ENCODE measurements around the gene MTRR.

DNA sequence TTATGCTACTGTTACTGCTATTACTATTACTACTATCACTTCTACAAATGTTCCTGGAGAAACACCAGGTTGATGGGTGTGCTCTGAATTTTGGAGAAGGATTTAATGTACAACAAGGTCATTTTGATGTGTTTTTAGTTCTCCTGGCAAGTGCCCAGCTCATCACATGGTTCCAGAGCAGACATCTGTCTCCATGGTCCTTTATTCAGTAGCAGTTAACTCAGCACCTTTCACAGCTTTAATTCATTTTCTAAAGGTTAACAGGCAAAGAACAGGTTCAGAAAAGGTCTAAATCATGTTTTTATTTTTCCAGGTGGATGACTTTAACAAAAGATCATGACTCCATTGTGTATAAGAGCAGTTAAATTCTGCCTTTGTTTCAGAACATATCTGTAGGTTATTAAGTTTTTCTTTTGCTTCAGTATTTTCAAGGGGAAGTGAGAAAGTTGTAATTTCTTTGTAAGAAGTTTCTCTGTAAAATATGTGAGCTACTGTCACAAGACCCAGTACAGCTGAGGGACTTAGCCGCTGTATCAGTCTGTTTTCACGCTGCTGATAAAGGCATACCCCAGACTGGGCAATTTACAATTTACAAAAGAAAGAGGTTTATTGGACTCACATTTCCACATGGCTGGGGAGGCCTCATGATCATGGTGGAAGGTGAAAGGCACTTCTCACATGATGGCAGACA is 41.9 kb downstream of the MTRR start:
- TF ChIP-seq POLR2AphosphoS5 (IDR thresholded peaks at IDR 0.05) (no peak), POLR2A (IDR thresholded peaks at IDR 0.05) (no peak), EP300 (IDR thresholded peaks at IDR 0.05) (no peak)
- TF ChIP-seq, protein P1, sequence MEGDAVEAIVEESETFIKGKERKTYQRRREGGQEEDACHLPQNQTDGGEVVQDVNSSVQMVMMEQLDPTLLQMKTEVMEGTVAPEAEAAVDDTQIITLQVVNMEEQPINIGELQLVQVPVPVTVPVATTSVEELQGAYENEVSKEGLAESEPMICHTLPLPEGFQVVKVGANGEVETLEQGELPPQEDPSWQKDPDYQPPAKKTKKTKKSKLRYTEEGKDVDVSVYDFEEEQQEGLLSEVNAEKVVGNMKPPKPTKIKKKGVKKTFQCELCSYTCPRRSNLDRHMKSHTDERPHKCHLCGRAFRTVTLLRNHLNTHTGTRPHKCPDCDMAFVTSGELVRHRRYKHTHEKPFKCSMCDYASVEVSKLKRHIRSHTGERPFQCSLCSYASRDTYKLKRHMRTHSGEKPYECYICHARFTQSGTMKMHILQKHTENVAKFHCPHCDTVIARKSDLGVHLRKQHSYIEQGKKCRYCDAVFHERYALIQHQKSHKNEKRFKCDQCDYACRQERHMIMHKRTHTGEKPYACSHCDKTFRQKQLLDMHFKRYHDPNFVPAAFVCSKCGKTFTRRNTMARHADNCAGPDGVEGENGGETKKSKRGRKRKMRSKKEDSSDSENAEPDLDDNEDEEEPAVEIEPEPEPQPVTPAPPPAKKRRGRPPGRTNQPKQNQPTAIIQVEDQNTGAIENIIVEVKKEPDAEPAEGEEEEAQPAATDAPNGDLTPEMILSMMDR (IDR thresholded peaks at IDR 0.05), result no peak

All from sigmoid colon (tissue), 4 donors.